A204.1 (cell line): ENCODE measurements around the gene RIMKLA.

Source experiments
- FAIRE-seq: peaks from 2 replicates; lab custom pipeline; 2012; peaks lifted over from hg19 to GRCh38; lab: Jason Lieb, UNC

The RIMKLA gene

DNA sequence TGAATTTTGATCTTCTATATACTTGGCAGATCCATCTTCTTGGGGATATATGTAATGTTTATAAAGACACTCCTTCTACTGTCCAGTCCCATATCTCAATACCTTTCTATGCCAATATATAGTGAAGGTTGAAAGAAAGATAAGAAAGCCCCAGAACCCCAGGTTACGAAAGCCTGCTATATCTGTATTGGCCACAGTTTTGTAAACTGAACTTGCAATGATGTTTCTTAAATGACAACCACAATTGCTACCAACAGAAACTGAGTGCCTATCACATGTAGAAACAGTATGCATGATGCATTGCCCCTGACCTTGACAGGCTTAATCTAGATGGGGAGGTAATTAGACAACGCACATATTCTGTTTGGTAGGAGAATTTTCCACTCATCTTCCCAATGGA, 7.8 kb upstream of the RIMKLA start:
- no peak for FAIRE-seq

- no peak for FAIRE-seq
Measured at GRCh38 chr1:42379794-42380585, 602 bp upstream of the RIMKLA start.

DNA sequence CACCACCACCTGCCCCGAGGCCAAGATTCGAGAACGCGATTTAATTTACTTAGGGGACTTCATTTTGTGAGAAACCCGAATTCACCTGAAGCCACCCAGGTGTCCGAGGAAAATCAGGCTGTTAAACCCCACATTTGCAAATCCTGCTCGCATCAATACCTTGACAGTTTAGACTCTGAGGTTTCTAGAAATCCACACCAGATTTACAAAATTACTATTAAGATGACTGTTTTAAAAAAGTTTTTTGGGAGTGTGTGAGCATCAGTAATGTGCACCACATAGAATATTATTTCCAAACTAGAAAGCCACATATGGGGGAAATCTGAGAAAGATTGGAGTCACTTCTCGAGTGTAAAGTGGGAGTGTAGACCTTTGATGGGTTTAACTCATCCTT, 685 bp downstream of the RIMKLA start:
- FAIRE-seq, result no peak

DNA sequence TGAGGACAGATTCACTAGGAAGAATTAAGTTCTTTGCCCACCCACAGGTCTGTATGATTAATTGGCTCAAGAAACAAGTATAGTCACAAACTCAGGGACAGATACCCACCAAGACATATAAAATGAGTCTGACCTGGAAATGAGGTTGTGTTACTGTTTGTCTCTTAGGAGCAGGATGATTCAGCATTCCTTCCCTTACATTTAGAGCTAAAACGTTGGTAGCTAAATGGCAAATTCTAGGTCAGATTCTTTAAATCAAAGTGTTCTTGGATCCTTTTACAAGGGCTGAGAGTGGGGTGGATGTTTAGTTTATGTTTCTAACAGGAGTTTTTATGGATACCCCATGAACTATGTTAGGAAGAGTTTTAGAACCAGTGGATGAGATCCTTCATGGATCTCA, 4.7 kb downstream of the RIMKLA start:
- no peak for FAIRE-seq

DNA sequence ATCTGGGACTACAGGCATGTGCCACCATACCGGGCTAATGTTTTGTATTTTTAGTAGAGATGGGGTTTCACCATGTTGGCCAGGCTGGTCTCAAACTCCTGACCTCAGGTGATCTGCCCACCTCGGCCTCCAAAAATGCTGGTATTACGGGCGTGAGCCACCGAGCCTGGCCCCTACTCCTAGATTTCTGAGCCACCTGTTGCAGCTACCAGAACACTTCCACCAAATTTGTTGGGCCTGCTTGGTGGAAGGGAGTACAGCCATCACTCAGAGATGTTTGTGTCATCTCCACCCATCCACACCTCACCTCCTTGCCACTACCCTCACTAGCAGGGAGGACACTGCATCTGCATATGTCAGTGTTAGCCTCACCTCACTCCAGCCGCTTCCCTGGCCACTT, 5.5 kb downstream of the RIMKLA start:
- FAIRE-seq, result no peak

DNA sequence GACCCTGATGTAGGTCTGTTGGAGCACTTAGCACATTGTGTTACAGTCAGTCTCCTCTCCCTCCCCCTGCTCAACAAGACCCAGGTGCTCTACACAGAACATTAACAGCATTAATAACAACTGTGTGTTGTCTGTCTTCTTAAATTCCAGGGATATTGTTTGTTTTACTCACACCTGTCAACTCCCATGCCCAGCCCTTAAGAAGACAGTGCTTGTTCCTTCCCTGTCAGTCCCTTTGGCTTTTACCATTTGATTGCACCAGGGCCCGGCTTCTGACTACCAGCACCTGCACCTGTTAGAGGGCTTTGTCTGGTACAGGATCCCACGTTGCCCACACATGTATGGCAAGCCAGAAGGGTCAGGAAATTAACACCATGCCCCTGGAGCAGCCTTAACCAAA, 11.7 kb downstream of the RIMKLA start:
- FAIRE-seq, result no peak

DNA sequence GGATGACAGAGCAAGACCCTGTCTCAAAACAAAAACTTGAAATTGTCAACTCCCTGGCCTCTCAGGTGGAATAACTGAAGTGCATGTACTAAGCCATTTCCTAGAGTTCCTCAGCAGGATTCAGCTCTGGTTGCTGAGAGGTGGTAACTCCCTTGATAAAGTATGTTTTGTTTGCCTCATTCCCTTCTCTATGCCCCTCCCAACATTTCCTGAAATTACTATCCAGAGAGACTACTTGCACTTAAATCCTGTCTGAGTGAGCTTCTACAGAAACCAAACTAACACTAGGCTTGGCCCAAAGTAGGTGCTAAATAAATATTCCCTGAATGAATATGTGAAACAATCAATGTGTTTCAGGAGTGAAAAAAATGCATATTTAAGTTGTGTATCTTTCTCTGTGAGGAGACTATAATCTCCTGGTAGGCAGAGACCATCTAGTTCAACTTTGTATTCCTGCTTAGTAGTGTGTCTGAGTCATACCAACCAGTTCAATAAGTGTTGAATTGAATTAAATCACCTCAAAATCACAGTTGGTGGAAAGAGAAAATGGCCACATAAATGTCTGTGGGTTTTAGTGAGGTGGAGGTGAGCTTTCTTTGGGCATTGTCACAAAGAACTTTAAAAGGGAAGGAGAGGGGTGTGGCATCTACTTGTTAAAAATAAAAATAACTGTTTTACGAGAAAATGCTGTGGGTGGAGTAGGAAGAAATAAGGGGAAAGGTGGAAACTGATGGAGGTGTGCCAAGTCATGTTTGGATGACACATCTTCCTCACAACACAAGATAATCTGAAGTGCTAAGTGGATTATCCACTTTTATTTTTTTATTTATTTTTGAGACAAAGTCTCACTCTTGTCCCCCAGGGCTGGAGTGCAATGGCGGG, 12.6 kb downstream of the RIMKLA start:
- FAIRE-seq, result no peak

DNA sequence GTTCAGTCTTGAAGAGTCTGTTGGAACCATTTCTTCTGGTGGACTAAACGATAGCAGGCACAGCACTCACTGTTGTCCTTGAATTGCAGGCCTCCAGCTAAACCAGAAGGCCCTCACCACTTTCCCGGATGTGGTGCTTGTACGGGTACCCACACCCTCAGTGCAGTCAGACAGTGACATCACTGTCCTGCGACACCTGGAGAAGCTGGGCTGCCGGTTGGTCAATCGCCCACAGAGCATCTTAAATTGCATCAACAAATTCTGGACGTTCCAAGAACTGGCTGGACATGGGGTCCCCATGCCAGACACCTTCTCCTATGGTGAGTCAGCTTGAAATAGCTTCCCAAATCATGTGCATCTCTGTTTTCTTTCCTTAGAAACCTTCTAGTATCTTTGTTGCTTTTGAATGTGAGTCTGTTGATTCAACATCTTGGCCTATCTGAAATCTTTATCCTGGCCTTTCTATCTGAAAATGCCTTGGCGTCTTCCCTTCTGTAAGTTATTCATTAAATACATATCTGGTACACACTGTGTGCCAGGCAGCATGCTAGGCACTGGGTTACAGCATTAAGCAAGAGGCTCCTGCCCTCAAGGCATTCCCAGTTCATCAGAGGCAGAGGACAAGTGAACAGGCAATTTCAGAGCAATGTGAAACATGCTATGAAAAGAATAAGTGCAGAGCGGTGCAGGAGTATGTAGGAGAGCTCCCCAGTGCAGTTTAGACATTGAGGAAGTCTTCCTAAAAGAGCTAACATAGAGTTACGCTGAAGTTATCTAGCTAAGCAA, 18.9 kb downstream of the RIMKLA start:
- no peak for FAIRE-seq

GRCh38 chr1:42403880-42404400, 23.3 kb downstream of the RIMKLA start:
- no peak for FAIRE-seq

DNA sequence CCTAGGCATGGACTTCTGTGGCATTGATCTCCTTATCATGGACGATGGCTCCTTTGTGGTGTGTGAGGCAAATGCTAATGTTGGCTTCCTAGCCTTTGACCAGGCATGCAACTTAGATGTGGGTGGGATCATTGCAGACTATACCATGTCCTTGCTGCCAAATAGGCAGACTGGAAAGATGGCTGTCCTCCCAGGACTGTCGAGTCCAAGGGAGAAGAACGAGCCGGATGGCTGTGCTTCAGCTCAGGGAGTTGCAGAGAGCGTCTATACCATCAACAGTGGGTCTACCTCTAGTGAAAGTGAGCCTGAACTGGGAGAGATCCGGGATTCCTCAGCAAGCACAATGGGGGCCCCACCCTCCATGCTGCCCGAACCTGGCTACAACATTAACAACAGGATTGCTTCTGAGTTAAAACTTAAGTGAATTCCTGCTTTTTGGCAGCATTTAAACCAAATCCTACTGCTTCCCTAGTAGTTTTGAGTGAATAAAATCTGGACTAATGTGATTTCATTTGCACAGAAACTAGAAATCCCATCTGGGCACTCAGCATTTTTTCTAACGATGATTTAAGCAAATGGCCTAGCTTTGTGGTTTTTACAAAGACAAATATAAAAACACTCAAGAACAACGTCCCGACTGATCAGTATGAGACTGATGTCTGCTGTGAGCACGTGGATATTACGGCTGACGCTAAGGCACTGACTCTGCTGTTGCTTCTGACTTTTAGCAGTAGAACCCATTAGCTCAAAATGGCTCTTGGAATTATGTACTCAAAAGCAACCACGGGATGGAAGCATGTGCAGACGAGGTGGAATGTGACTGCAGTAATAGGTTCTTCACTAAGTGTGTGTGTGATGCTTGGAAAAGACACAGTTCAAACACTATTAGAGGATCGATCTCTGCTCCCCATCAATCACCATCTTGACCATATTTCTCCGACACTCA, 34.2 kb downstream of the RIMKLA start:
- no peak for FAIRE-seq

- no peak for FAIRE-seq
Measured at GRCh38 chr1:42417166-42417565, 36.6 kb downstream of the RIMKLA start.

GRCh38 chr1:42418516-42418915, 37.9 kb downstream of the RIMKLA start:
- no peak for FAIRE-seq

DNA sequence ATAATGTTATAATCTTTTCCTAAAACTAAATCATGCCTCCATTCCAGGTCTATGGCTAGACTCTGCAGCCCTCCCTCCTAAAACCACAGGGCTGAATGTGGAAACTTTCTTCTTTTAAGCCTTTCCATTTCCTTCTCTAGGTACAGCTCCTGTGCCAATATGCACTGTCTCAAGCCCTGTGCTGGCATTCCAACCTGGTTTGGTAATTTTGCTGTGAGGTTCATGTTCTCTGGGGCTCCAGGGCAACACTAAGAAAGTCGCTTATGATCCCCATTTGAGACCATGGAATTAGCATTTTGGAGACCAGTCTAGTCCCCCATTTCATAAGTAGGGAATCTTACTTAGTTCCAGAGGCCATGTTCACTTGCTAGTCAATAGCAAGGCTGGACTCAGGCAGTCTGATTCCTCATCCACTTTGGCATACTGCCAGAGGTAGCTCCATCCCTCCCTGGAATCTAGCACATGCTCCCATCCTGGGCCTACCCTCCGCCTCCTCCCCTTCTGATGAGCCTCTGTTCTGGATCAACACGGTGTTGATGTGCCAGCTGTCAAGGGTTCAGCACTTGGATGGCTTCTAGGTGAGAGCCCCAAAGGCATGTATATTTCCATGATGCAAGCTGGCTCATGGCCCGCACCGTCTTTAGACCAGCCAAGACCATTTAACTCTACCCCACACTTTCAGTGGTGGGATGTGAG, 38.7 kb downstream of the RIMKLA start:
- FAIRE-seq, result no peak

DNA sequence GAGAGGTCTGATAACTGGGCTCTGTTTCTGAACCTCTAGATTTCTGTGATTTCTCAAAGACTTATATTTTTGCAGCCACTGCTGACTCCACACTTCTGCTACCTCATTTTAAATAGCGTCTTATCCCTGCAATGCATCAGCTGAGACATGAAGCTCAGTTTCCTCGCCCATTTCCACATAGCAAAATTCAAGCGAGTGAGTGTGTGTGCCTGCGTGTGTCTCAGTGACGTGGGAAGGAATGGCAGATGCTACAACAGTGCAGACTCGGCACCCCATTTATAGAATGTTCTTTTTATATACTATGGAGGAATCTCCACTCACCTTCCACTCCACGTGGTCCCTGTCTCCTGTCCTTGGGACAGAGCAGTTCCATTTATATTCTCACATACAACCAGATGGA, 39.5 kb downstream of the RIMKLA start:
- FAIRE-seq, result no peak

- no peak for FAIRE-seq
Measured at GRCh38 chr1:42420911-42421585, 40.5 kb downstream of the RIMKLA start.

DNA sequence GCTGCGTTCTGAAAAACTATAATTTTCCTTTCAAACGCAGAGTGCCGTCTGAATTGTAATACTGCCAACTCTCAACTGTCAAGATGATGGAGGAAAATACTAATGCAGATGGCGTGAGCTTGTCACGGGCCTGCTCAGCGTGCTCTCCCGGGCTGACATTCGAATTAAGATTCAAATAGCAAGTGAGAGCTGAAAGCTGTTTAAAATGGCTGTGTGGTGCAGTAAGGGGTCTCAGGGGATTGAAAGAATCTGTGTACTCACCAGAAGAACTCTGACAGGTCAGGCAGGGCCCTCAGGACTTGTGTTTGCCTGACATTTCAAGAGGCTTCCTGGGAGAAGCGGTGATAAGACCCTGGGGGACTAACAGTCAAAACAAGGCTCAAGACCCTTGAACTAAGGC, 42.1 kb downstream of the RIMKLA start:
- no peak for FAIRE-seq

- FAIRE-seq, result no peak
Measured at GRCh38 chr1:42423681-42424080, 43.1 kb downstream of the RIMKLA start.

GRCh38 chr1:42424201-42424600, 43.6 kb downstream of the RIMKLA start:
- no peak for FAIRE-seq

GRCh38 chr1:42427240-42427639, 46.6 kb downstream of the RIMKLA start:
- no peak for FAIRE-seq

GRCh38 chr1:42429603-42430002, 49.0 kb downstream of the RIMKLA start:
- FAIRE-seq, result no peak
